Endothelial cell of umbilical vein (primary cell): ENCODE results near the gene BCL2A1.

Experiments
- CTCF ChIP-seq, 2 donors: IDR thresholded peaks; 1 replicate in 1 of 2; 2 replicates in 1 of 2; pipeline ENCODE4 v1.5.1; 2011; ENCODE audit warnings: low read length in 2 of 2, mild to moderate bottlenecking in 2 of 2, moderate library complexity in 2 of 2, control low read depth in 1 of 2, inconsistent platforms in 1 of 2, low read depth in 1 of 2; ENCODE audit not compliant: insufficient read depth in 1 of 2; ENCODE audit errors: extremely low read depth in 1 of 2
- EZH2 ChIP-seq: IDR thresholded peaks from 2 replicates; pipeline ENCODE4 v1.6.1; 2012; ENCODE audit warnings: borderline replicate concordance, low read depth, mild to moderate bottlenecking, moderate library complexity, low read length, inconsistent platforms; ENCODE audit not compliant: severe bottlenecking
- MAX ChIP-seq: IDR thresholded peaks from 2 replicates; pipeline ENCODE4 v1.6.1; 2011; ENCODE audit not compliant: insufficient read depth, insufficient read length
- MYC ChIP-seq: IDR thresholded peaks from one replicate; pipeline ENCODE4 v1.6.1; 2011; ENCODE audit warnings: mild to moderate bottlenecking, low read depth, low read length
- POLR2A ChIP-seq: IDR thresholded peaks from 2 replicates; pipeline ENCODE4 v1.6.1; 2012; ENCODE audit warnings: low read depth, mild to moderate bottlenecking, control low read depth, low read length

GRCh38 chr15:80012060-80012726 lies 41.2 kb upstream of the BCL2A1 start:
- no peak for TF ChIP-seq EZH2
- no peak for TF ChIP-seq CTCF (IDR thresholded peaks at IDR 0.05; ENCODE audit: extremely low read depth in 1 of 2, insufficient read depth in 1 of 2, low read depth in 1 of 2, low read length in 2 of 2)
- TF ChIP-seq MYC, result no peak
- TF ChIP-seq POLR2A, result no peak
- no peak for TF ChIP-seq MAX
